Naive B cell (primary cell): ENCODE results near the gene HBG2. TPM values are rescaled to one million over a fixed set of nuclear protein-coding genes. Genes with fewer than 3 reads are reported as not detected.
"Not testable (repeated sequence)": the region's sequence is repeated elsewhere in the genome, so short reads cannot be mapped to it uniquely, and the experiment has no call there.

Experiments used
- ATAC-seq, 2 donors: fragments of 150-1000 bp; cut with Tn5 transposase; 2 replicates each; pipeline ENCODE4 v1.10.0; 2021; ENCODE audit warnings: low read depth in 2 of 2, mild to moderate bottlenecking in 2 of 2, moderate library complexity in 2 of 2
- DNase-seq: peaks from one replicate; pipeline ENCODE4 v3.0.0; 2022
- H3K27ac Mint-ChIP-seq, 6 donors: one replicate each; pipeline ENCODE4 v1.8.0; 2020 to 2022; ENCODE audit warnings: mild to moderate bottlenecking in 6 of 6, mixed read lengths in 6 of 6, moderate library complexity in 5 of 6, inconsistent platforms in 2 of 6
- H3K27me3 Mint-ChIP-seq, 3 donors: one replicate each; pipeline ENCODE4 v1.8.0; 2021 to 2022; ENCODE audit warnings: mixed read lengths in 3 of 3, mild to moderate bottlenecking in 1 of 3
- H3K36me3 Mint-ChIP-seq, 2 donors: one replicate each; pipeline ENCODE4 v1.8.0; 2020 to 2022; ENCODE audit warnings: mixed read lengths in 2 of 2, inconsistent platforms in 1 of 2, mild to moderate bottlenecking in 1 of 2
- H3K4me1 Mint-ChIP-seq, 3 donors: one replicate each; pipeline ENCODE4 v1.8.0; 2020 to 2022; ENCODE audit warnings: mixed read lengths in 3 of 3, inconsistent platforms in 1 of 3, mild to moderate bottlenecking in 1 of 3, moderate library complexity in 1 of 3
- H3K4me3 Mint-ChIP-seq, 8 donors: one replicate each; pipeline ENCODE4 v1.8.0; 2020 to 2022; ENCODE audit warnings: mild to moderate bottlenecking in 8 of 8, mixed read lengths in 8 of 8, moderate library complexity in 8 of 8, inconsistent platforms in 2 of 8
- H3K9me3 Mint-ChIP-seq, 7 donors: one replicate each; pipeline ENCODE4 v1.8.0; 2020 to 2022; ENCODE audit warnings: mixed read lengths in 7 of 7, mild to moderate bottlenecking in 5 of 7, inconsistent platforms in 2 of 7, moderate library complexity in 1 of 7
- polyA plus RNA-seq, 6 donors: library from polyadenylated mRNA; unstranded; fragments of 300-500 nt; fragmentation: Illumina TruSeq; gene quantifications; one replicate each; pipeline ENCODE4 v1.2.3, GENCODE V29; 2021; ENCODE audit warnings: low read depth in 6 of 6

The HBG2 gene
- polyA plus RNA-seq, 6 donors from 2014 or later = 0.75 to 2.9 TPM; not detected in 4

DNA sequence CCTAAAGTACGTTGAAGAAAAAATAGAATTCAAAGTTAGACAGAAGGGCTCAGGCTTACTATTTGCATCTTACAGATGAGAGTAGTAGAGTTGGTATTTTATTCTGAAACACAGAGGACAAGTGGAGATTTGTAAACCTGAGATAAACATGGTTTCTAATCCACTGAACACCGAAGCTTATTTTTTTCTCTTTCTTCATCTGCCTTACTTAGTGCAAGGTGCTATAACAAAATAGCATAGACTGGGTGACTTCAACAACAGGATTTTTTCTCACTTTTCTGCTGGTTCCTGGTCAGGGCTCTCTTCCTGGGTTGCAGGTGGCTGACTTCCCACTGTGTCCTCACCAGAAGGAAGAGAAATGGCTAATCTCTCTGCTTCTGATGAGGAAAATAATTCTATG, 2.8 kb downstream of the HBG2 start:
- H3K36me3 Mint-ChIP-seq = no peaks in the 10 kb centered on the region
- no peak for DNase-seq
- H3K4me1 Mint-ChIP-seq = no peaks in the 10 kb centered on the region
- ATAC-seq = no peak
- no peak overlapping the region for H3K4me3 Mint-ChIP-seq
- no peaks in the 10 kb centered on the region for H3K9me3 Mint-ChIP-seq
- H3K27ac Mint-ChIP-seq = no peak overlapping the region
- H3K27me3 Mint-ChIP-seq = peaks cover 0 to 21% (median 12%) of the 10 kb centered on the region in 3 donors

DNA sequence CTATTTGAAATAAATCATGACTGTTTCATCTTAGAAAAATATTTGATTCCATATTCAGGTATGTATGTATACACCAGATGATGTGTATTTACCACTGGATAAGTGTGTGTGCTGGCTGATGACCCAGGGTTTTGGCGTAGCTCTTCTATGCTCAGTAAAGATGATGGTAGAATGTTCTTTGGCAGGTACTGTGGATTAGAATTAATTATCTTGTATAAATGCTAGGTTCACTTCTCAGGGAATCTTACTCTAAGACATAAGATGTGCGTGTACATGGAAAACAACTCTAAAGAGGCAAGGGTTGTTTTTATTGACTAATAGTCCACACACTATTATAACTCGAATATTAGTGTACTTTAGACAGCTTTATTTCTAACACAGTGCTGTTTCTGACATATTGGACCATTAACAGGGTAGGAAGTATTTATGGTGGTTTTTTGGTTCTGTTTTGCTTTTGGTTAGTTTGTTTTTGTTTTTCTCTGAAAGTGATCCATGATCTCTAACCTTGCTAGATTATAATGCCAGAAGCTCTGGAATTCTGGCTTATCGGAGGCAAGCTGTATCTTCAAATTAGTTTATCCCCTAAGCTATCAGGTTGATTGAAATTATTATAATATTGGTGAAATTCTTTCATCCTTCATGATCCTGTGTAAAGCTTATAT, 3.9 kb downstream of the HBG2 start:
- no peaks in the 10 kb centered on the region for H3K36me3 Mint-ChIP-seq
- no peaks in the 10 kb centered on the region for H3K4me1 Mint-ChIP-seq
- H3K27me3 Mint-ChIP-seq = peaks cover 2 to 21% (median 17%) of the 10 kb centered on the region in 3 donors
- H3K4me3 Mint-ChIP-seq = no peak overlapping the region
- no peaks in the 10 kb centered on the region for H3K9me3 Mint-ChIP-seq
- H3K27ac Mint-ChIP-seq = no peak overlapping the region
- no peak for ATAC-seq
- DNase-seq = no peak

GRCh38 chr11:5249807-5250396, 4.7 kb downstream of the HBG2 start, which contains the start of gene HBG1:
Gene HBG1, minus strand, starts transcription at chr11:5249857. Its CDS starts 53 bp downstream, at chr11:5249804.
- not testable (repeated sequence) for H3K27ac Mint-ChIP-seq, ATAC-seq

DNA sequence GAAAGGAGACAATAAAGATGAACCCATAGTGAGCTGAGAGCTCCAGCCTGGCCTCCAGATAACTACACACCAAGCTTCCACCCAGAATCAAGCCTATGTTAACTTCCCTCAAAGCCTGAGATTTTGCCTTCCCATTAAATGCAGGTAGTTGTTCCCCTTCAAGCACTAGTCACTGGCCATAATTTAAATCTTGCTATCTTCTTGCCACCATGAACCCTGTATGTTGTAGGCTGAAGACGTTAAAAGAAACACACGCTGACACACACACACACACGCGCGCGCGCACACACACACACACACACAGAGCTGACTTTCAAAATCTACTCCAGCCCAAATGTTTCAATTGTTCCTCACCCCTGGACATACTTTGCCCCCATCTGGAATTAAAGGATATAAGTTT, 6.1 kb downstream of the HBG2 start:
- peaks cover 6 to 27% (median 13%) of the 10 kb centered on the region in 3 donors for H3K27me3 Mint-ChIP-seq
- not testable (repeated sequence) for H3K27ac Mint-ChIP-seq, H3K36me3 Mint-ChIP-seq, DNase-seq, ATAC-seq, H3K9me3 Mint-ChIP-seq, H3K4me3 Mint-ChIP-seq, H3K4me1 Mint-ChIP-seq

More at GRCh38 chr11:5249807-5250396, 4.7 kb downstream of the HBG2 start, which contains the start of gene HBG1:
- not testable (repeated sequence) for H3K9me3 Mint-ChIP-seq, H3K4me3 Mint-ChIP-seq, H3K36me3 Mint-ChIP-seq, DNase-seq, H3K4me1 Mint-ChIP-seq
- H3K27me3 Mint-ChIP-seq = peaks cover 6 to 23% (median 13%) of the 10 kb centered on the region in 3 donors

- no peaks in the 10 kb centered on the region for H3K4me1 Mint-ChIP-seq
- H3K4me3 Mint-ChIP-seq = no peak overlapping the region
- DNase-seq (no peak), ATAC-seq (no peak)
- H3K36me3 Mint-ChIP-seq = no peaks in the 10 kb centered on the region
- H3K9me3 Mint-ChIP-seq = no peaks in the 10 kb centered on the region
- peaks cover 6 to 25% (median 9%) of the 10 kb centered on the region in 3 donors for H3K27me3 Mint-ChIP-seq
- no peak overlapping the region for H3K27ac Mint-ChIP-seq
Observed at GRCh38 chr11:5247472-5248192, 6.9 kb downstream of the HBG2 start.

- H3K4me1 Mint-ChIP-seq = no peaks in the 10 kb centered on the region
- peaks cover 6 to 25% (median 7%) of the 10 kb centered on the region in 3 donors for H3K27me3 Mint-ChIP-seq
- H3K4me3 Mint-ChIP-seq = no peak overlapping the region
- DNase-seq (no peak), ATAC-seq (no peak)
- no peaks in the 10 kb centered on the region for H3K36me3 Mint-ChIP-seq
- H3K9me3 Mint-ChIP-seq = no peaks in the 10 kb centered on the region
- no peak overlapping the region for H3K27ac Mint-ChIP-seq
Observed at GRCh38 chr11:5246772-5247471, 7.7 kb downstream of the HBG2 start.

DNA sequence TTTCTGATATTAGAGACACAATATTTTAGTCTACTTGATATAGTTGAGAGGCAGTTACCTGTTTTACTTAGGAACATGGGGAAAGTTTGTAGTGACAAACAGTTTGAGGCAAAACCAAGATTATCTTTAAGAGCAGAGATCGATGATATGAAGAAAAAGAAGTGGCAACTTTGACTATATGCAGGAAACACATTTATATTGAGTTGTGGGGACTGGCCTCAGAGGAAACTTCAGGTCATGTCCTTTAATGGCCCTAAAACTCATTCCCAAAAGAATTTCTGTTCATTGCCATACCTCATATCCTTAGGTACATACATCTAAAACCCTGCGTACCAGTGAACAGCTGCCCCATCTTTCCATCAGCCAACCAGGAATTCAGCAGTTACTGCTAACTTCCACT, 9.4 kb downstream of the HBG2 start:
- Mint-ChIP-seq H3K27me3 (peaks cover 6 to 19% (median 7%) of the 10 kb centered on the region in 3 donors), H3K27ac (no peak overlapping the region), H3K9me3 (no peaks in the 10 kb centered on the region), H3K4me1 (no peaks in the 10 kb centered on the region), H3K36me3 (no peaks in the 10 kb centered on the region), H3K4me3 (no peak overlapping the region)
- no peak for ATAC-seq
- no peak for DNase-seq

DNA sequence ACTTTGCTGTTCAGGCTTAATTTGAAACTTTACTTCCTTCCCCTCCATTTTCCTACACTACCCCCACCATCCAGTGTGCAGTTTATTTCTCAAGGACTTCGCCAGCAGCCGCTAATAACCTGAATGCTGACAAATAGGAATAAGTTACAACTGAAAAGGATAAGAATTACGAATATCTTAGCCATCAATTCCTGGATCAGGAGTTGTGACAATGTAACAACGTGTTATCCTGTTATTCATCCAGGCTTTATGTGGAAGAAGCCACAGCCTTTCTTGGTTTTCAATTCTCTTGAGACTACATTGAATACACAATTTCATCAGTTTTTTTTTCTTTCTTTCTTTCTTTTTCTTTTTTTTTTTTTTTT, 10.8 kb downstream of the HBG2 start:
- ATAC-seq (no peak), DNase-seq (no peak)
- Mint-ChIP-seq H3K27me3 (peaks cover 6 to 17% (median 7%) of the 10 kb centered on the region in 3 donors), H3K4me3 (no peak overlapping the region), H3K36me3 (no peaks in the 10 kb centered on the region), H3K27ac (no peak overlapping the region), H3K4me1 (no peaks in the 10 kb centered on the region), H3K9me3 (no peaks in the 10 kb centered on the region)

GRCh38 chr11:5242933-5243815, 11.4 kb downstream of the HBG2 start:
- no peaks in the 10 kb centered on the region for H3K9me3 Mint-ChIP-seq
- H3K4me3 Mint-ChIP-seq = no peak overlapping the region
- no peaks in the 10 kb centered on the region for H3K4me1 Mint-ChIP-seq
- DNase-seq (no peak), ATAC-seq (no peak)
- no peak overlapping the region for H3K27ac Mint-ChIP-seq
- H3K36me3 Mint-ChIP-seq = no peaks in the 10 kb centered on the region
- H3K27me3 Mint-ChIP-seq = peaks cover 6 to 17% (median 7%) of the 10 kb centered on the region in 3 donors

- H3K9me3 Mint-ChIP-seq = no peaks in the 10 kb centered on the region
- H3K4me1 Mint-ChIP-seq = no peaks in the 10 kb centered on the region
- ATAC-seq = no peak
- H3K27ac Mint-ChIP-seq = no peak overlapping the region
- no peaks in the 10 kb centered on the region for H3K36me3 Mint-ChIP-seq
- peaks cover 7 to 12% (median 11%) of the 10 kb centered on the region in 3 donors for H3K27me3 Mint-ChIP-seq
- no peak for DNase-seq
- H3K4me3 Mint-ChIP-seq = no peak overlapping the region
Observed at GRCh38 chr11:5242208-5242607, 12.4 kb downstream of the HBG2 start.

GRCh38 chr11:5241458-5241857, 13.1 kb downstream of the HBG2 start:
- no peaks in the 10 kb centered on the region for H3K36me3 Mint-ChIP-seq
- no peak overlapping the region for H3K27ac Mint-ChIP-seq
- no peaks in the 10 kb centered on the region for H3K4me1 Mint-ChIP-seq
- H3K4me3 Mint-ChIP-seq = no peak overlapping the region
- no peak for DNase-seq
- H3K27me3 Mint-ChIP-seq = peaks cover 1 to 12% (median 11%) of the 10 kb centered on the region in 3 donors
- H3K9me3 Mint-ChIP-seq = no peaks in the 10 kb centered on the region
- no peak for ATAC-seq

DNA sequence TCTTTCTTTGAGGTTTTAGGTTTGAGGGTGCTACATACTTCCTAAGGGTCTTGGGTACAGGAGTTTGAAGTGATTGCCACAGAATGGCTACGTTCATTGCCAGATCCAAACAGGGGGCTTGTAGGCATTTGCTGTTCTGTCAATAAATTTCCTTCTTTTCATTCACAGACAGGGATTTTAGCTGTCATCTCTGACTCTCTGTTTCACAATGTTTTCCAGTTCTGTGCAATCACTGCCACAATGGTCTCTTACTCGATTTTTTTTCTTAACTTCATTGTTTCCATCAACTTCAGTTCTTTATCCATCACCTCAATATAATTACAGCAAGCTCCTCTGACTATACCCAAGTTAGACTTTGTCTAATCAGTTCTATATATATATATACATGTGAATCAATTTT, 14.1 kb downstream of the HBG2 start:
- no peaks in the 10 kb centered on the region for H3K36me3 Mint-ChIP-seq
- DNase-seq (no peak), ATAC-seq (no peak)
- no peak overlapping the region for H3K4me3 Mint-ChIP-seq
- H3K27ac Mint-ChIP-seq = no peak overlapping the region
- peaks cover under 1 to 12% (median 10%) of the 10 kb centered on the region in 3 donors for H3K27me3 Mint-ChIP-seq
- H3K9me3 Mint-ChIP-seq = no peaks in the 10 kb centered on the region
- no peaks in the 10 kb centered on the region for H3K4me1 Mint-ChIP-seq

GRCh38 chr11:5240056-5240455, 14.5 kb downstream of the HBG2 start:
- Mint-ChIP-seq H3K36me3 (no peaks in the 10 kb centered on the region), H3K9me3 (no peaks in the 10 kb centered on the region), H3K27me3 (peaks cover 5 to 14% (median 7%) of the 10 kb centered on the region in 3 donors), H3K27ac (no peak overlapping the region), H3K4me1 (peaks cover 0 to 1% (median 0%) of the 10 kb centered on the region in 3 donors), H3K4me3 (no peak overlapping the region)
- DNase-seq (no peak), ATAC-seq (no peak)
